Upper lobe of right lung (tissue), 1 donor: ENCODE results near the gene CCR8. TPM values are rescaled to one million over a fixed set of nuclear protein-coding genes. Genes with fewer than 3 reads are reported as not detected.
"Not testable (repeated sequence)": the region's sequence is repeated elsewhere in the genome, so short reads cannot be mapped to it uniquely, and the experiment has no call there.

Source experiments
- ATAC-seq: fragments of 200-7000 bp; cut with Tn5 transposase; one replicate; pipeline ENCODE4 v1.9.1; 2020; ENCODE audit warnings: mild to moderate bottlenecking, moderate library complexity
- DNase-seq: peaks from one replicate; pipeline ENCODE4 v3.0.0-alpha.2; 2020
- H3K27ac ChIP-seq: fragments of 200-600 bp; one replicate; pipeline ENCODE4 v1.8.0; 2022
- H3K27me3 ChIP-seq: fragments of 200-600 bp; one replicate; pipeline ENCODE4 v1.8.0; 2022; ENCODE audit warnings: mild to moderate bottlenecking
- H3K36me3 ChIP-seq: fragments of 200-600 bp; one replicate; pipeline ENCODE4 v1.8.0; 2022
- H3K4me1 ChIP-seq: fragments of 200-600 bp; one replicate; pipeline ENCODE4 v1.8.0; 2022
- H3K4me3 ChIP-seq: fragments of 200-600 bp; one replicate; pipeline ENCODE4 v1.8.0; 2022; ENCODE audit warnings: mild to moderate bottlenecking
- H3K9me3 ChIP-seq: fragments of 200-600 bp; one replicate; pipeline ENCODE4 v1.8.0; 2022
- intact Hi-C: fragments of 100-400 bp; cut with DNase I; formaldehyde crosslinking; loops from one replicate; pipeline ENCODE4 v1.11.0; 2022
- total RNA-seq: library from RNA; stranded (reverse); fragmentation: NEBNext Ultra II Directional; extraction: Animal tissue kit (Norgen Biotek cat#: 25700); gene quantifications from one replicate; pipeline ENCODE4 v1.2.1, GENCODE V29; 2021
- TF ChIP-seq, protein P1 (sequence below): fragments of 200-600 bp; IDR thresholded peaks from one replicate; pipeline ENCODE4 v1.8.0; 2022; ENCODE audit warnings: antibody characterized with exemption
- donor health status: DM: no; HTN: yes; CAD: no; lungs with severe emphysema.

Gene CCR8
- total RNA-seq, 1 donor from 2014 or later = not detected

DNA sequence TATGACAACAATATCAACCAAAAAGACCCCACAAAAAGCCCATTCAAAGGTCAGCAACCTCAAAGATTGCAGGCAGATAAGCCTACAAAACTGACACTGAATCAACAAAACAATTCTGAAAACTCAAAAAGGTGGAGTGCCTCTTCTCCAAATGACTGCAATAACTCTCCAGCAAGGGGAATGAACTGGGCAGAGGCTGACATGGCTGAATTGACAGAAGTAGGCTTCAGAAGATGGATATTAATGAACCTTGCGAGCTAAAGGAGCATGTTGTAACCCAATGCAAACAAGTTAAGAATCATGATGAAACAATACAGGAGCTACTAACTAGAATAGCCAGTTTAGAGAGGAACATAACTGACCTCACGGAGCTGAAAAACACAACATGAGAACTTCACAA, 33.3 kb downstream of the CCR8 start:
- TF ChIP-seq, protein P1, sequence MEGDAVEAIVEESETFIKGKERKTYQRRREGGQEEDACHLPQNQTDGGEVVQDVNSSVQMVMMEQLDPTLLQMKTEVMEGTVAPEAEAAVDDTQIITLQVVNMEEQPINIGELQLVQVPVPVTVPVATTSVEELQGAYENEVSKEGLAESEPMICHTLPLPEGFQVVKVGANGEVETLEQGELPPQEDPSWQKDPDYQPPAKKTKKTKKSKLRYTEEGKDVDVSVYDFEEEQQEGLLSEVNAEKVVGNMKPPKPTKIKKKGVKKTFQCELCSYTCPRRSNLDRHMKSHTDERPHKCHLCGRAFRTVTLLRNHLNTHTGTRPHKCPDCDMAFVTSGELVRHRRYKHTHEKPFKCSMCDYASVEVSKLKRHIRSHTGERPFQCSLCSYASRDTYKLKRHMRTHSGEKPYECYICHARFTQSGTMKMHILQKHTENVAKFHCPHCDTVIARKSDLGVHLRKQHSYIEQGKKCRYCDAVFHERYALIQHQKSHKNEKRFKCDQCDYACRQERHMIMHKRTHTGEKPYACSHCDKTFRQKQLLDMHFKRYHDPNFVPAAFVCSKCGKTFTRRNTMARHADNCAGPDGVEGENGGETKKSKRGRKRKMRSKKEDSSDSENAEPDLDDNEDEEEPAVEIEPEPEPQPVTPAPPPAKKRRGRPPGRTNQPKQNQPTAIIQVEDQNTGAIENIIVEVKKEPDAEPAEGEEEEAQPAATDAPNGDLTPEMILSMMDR = no peak
- Histone ChIP-seq H3K36me3 (no peaks in the 10 kb centered on the region), H3K27me3 (no peaks in the 10 kb centered on the region), H3K4me3 (no peak overlapping the region), H3K27ac (no peak overlapping the region), H3K9me3 (no peaks in the 10 kb centered on the region), H3K4me1 (peaks cover 8% of the 10 kb centered on the region)
- intact Hi-C loops = no loop called here
- DNase-seq (no peak), ATAC-seq (peak; percentile 78)

GRCh38 chr3:39370450-39370849, 40.9 kb downstream of the CCR8 start:
- H3K4me3 ChIP-seq, H3K27me3 ChIP-seq, H3K36me3 ChIP-seq, H3K4me1 ChIP-seq, ATAC-seq, H3K9me3 ChIP-seq, H3K27ac ChIP-seq, DNase-seq, intact Hi-C loops: not testable (repeated sequence)

GRCh38 chr3:39372833-39373232, 43.3 kb downstream of the CCR8 start:
- Histone ChIP-seq H3K4me1 (no peaks in the 10 kb centered on the region), H3K36me3 (no peaks in the 10 kb centered on the region), H3K9me3 (no peaks in the 10 kb centered on the region), H3K27me3 (no peaks in the 10 kb centered on the region), H3K27ac (no peak overlapping the region), H3K4me3 (no peak overlapping the region)
- TF ChIP-seq, protein P1 = no peak
- intact Hi-C loops = no loop called here
- no peak for ATAC-seq
- no peak for DNase-seq

DNA sequence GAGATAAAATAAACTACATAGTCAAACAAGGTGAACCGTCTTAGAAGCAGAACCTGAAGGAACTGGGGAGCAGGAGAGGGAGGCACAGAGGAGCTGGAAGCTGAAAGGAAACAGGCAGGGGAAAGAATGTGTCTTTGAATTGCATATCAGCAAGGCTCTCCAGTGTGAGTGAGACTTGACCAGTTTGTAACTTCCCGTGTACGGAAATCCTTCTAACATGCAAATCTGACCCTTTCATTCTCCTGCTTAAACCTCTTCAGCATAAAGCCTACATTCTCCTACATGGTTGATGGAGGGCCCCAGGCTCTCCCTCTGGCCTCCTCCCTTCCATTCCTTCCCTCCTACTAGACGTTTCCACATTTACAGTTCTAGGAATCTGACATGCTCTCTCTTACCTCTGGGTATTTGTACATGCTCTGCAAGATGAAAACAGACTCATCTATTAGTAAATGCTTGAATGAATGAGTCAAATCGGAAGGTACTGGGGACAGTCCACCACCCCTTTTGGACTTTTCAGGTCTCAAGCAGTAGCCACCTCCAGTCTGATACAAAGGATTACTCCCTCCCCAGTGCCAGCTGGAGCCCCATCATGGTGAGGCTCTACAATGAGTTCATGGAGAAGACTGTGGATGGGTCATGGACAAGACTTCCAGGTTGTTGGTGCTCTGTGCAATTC, 47.6 kb downstream of the CCR8 start:
- no peaks in the 10 kb centered on the region for H3K36me3 ChIP-seq
- TF ChIP-seq, protein P1 = no peak
- intact Hi-C loops = no loop called here
- ATAC-seq = no peak
- no peaks in the 10 kb centered on the region for H3K9me3 ChIP-seq
- H3K4me1 ChIP-seq = no peaks in the 10 kb centered on the region
- H3K4me3 ChIP-seq = no peak overlapping the region
- DNase-seq = no peak
- H3K27ac ChIP-seq = no peak overlapping the region
- H3K27me3 ChIP-seq = no peaks in the 10 kb centered on the region

- intact Hi-C loops = no loop called here
- Histone ChIP-seq H3K4me1 (peaks cover 6% of the 10 kb centered on the region), H3K4me3 (no peak overlapping the region), H3K27ac (no peak overlapping the region), H3K27me3 (no peaks in the 10 kb centered on the region), H3K36me3 (no peaks in the 10 kb centered on the region), H3K9me3 (no peaks in the 10 kb centered on the region)
- TF ChIP-seq, protein P1 = peak; percentile 67
- DNase-seq (no peak), ATAC-seq (peak; percentile 88)
Measured at GRCh38 chr3:39378088-39378487, 48.6 kb downstream of the CCR8 start.

- no peak overlapping the region for H3K27ac ChIP-seq
- H3K27me3 ChIP-seq = no peaks in the 10 kb centered on the region
- no peak overlapping the region for H3K4me3 ChIP-seq
- ATAC-seq (no peak), DNase-seq (no peak)
- TF ChIP-seq, protein P1 = no peak
- intact Hi-C loops = no loop called here
- H3K36me3 ChIP-seq = no peaks in the 10 kb centered on the region
- H3K9me3 ChIP-seq = no peaks in the 10 kb centered on the region
- H3K4me1 ChIP-seq = peaks cover 6% of the 10 kb centered on the region
Measured at GRCh38 chr3:39378957-39379777, 49.7 kb downstream of the CCR8 start.
